GM18909 (cell line): ENCODE data around the gene LOX.

ENCODE experiments used
- ATAC-seq: cut with Tn5 transposase; IDR thresholded peaks from one replicate; pipeline ENCODE4 v1.9.1; 2021; ENCODE audit warnings: mild to moderate bottlenecking; ENCODE audit not compliant: unreplicated experiment, poor library complexity

Gene LOX

GRCh38 chr5:122078116-122079110 is at the start of gene LOX:
LOX (minus strand) TSS chr5:122078259; CDS start chr5:122077985, 274 bp downstream.
- no peak for ATAC-seq

- ATAC-seq = no peak
Observed at GRCh38 chr5:122126756-122127321, 48.8 kb upstream of the LOX start.

DNA sequence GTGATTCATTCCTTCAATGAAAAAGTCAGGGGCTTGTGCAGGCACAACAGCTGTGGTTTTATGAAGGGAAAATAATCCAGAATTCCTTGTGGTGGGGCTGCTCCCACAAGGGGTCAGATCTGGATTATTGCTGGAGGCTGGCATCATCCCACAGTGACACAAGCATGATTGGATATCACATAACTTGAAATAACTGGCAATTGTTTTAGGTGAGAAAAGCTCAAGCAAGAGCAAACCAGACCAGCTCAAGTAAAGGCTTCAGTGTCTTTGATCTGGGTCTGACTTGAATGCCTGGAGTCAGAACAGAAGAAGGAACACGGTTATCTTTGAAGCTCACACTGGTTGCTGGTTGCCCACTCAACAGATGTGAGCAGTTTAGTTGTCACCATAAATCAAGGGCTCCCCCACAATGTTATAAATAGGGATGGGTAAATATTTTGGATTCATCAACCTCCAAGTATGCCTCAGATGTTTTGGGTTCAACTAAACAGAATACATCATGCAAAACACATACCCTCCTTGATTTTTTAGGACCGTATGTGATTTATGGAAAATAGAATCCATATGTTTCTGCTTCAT is 48.2 kb upstream of the LOX start:
- ATAC-seq = no peak

DNA sequence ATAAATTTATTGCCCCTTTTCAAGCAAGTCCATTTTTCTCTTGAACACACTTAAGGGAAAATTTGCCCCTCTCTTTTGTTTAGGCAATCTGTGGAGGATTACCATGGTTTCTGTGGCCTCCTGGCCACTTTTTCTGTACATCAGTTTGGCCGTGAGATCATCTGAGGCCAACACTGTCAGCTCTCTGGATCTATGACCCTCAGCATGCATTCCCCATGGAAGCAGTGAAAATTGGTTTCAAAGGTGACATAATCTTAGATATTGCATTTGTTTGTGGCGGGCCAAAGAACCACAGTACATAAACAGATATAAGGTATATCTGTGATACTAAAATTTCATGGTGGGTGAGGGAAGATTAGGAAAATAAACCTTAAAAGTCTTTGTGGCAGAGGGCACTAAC is 46.7 kb upstream of the LOX start:
- no peak for ATAC-seq

DNA sequence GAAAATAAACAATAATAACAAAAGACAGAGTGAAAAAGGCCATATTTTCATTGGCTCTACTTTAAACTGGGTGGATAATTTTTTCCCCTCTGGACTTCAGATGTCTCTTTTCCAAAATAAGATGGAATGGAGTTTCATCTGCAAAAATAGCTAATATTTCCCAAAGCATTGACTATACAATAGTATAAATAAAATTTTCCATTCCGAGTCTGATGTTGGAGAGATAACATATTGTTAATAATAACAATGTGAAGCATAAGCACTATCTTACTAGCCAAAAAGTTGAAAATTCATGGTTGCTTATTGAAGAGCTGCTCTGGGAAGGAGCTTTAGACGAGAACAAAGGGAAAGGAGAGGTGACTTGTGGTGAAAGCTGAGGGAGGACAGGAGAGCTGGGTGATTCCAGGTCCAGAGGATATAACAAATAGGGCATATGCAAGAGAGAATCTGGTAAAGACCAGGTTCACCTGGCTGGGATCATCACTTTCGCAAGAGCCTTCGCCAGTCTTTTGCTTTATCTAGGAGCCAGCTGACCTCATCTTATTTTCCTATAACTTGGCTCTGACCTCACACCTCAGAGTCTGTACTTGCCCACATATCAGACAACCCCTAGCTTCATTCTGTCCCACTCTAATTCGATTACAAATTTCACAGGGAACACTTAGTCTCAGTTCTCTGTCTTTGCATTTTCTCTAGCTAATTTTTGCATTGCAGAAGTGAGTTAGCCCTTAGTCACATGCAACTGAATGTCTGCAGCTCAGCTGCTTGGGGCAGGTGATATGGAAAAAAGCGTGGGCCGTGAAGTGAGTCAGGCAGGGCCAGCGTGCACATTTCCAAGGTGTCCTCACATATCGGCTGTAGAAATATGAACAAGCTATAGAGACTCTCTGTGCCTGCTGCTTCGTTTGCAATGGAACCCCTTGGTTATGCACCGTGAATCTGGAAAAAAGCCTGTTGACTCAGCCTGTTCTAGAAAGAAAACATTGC is 43.7 kb upstream of the LOX start:
- no peak for ATAC-seq

GRCh38 chr5:122120957-122121356 is 42.9 kb upstream of the LOX start:
- ATAC-seq = no peak

GRCh38 chr5:122120493-122120892 is 42.4 kb upstream of the LOX start:
- ATAC-seq = no peak

DNA sequence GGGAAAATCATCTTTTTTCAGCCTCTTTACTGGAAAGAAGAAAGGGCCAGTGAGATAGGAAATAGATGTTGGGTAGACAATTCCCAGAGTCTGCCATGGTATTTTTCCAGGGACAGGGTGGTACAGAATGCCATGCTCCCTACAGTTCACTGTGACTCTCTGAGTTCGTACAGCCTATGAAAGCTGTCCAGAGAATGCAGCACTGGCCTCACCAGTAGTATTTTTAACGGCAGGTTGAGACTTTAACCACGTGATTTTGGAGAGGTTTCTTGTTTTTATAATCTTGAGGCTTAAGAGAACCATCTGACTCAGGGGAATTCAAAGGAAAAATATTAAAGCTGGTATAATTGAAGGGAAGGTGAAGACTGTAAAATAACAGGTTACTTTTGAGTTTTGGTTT is 41.1 kb upstream of the LOX start:
- no peak for ATAC-seq

- ATAC-seq = no peak
Observed at GRCh38 chr5:122118356-122118948, 40.4 kb upstream of the LOX start.

- no peak for ATAC-seq
Observed at GRCh38 chr5:122114501-122114900, 36.4 kb upstream of the LOX start.

GRCh38 chr5:122112733-122113558 is 34.9 kb upstream of the LOX start:
- no peak for ATAC-seq

- ATAC-seq = no peak
Observed at GRCh38 chr5:122112063-122112462, 34.0 kb upstream of the LOX start.

GRCh38 chr5:122111460-122111859 is 33.4 kb upstream of the LOX start:
- ATAC-seq = no peak

GRCh38 chr5:122110987-122111386 is 32.9 kb upstream of the LOX start:
- no peak for ATAC-seq

DNA sequence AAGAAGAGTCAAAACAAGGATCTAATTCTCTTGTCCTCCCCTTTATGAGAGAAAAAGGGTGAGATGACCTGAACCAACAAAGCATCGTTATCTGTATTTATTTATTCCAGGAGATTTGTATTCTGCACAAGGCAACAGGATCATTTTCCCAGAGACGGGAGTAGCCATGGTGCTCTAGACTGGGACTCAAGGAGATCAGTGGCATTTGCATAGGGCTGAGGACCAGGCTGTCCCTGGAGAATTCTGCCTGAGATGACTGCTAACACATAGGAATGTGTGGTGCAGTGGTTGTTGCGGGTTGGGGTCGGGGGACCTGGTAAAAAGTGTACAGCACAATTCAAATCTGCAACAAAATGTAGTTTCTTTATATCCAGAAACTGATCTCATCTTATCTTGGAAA is 29.0 kb upstream of the LOX start:
- ATAC-seq = no peak

DNA sequence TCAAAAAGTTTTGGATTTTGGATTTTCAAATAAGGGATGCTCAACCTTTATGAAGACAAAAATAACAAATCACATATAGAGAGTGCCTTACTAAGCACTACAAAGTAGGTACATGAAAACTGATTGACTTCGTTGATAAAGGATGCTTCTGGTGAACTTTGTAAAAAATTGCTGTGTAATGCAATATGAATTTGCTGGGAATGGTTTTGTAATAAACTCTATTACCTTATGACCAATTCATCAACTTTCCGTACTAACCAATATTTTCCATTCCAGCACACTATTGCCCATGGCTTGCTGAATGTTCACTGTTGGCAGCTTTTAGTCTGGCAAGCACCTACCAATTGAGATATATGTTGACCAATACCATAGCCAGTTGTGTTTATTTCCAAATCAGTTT is 27.9 kb upstream of the LOX start:
- ATAC-seq = no peak

GRCh38 chr5:122102825-122103224 is 24.8 kb upstream of the LOX start:
- no peak for ATAC-seq

GRCh38 chr5:122101636-122102285 is 23.7 kb upstream of the LOX start:
- ATAC-seq = peak; percentile 74
